GM23338 (cell line): ENCODE data around the gene CDK13. TPM values are rescaled to one million over a fixed set of nuclear protein-coding genes. Genes with fewer than 3 reads are reported as not detected.

ENCODE experiments used
- ATAC-seq: fragments of 200-7000 bp; cut with Tn5 transposase; 3 replicates; pipeline ENCODE4 v1.9.1; 2020
- DNase-seq: peaks from one replicate; pipeline ENCODE4 v3.0.0-alpha.2; 2015; ENCODE audit warnings: low spot score
- H2AFZ ChIP-seq: fragments of 200-600 bp; sonication (generic); 2 replicates; pipeline ENCODE4 v1.8.0; 2016; ENCODE audit warnings: antibody characterized with exemption, mild to moderate bottlenecking, moderate library complexity
- H3F3A ChIP-seq: fragments of 200-600 bp; sonication (generic); replicated peaks from 2 replicates; pipeline ENCODE4 v1.8.0; 2017; ENCODE audit warnings: antibody characterized with exemption, mixed run types, low read depth
- H3K27ac ChIP-seq: fragments of 200-600 bp; sonication (generic); 2 replicates; pipeline ENCODE4 v1.6.1; 2016; ENCODE audit warnings: low read depth
- H3K27me3 ChIP-seq: fragments of 200-600 bp; sonication (generic); 2 replicates; pipeline ENCODE4 v1.8.0; 2016; ENCODE audit warnings: mild to moderate bottlenecking, mixed run types, moderate library complexity; ENCODE audit not compliant: insufficient read depth
- H3K36me3 ChIP-seq: fragments of 200-600 bp; sonication (generic); 2 replicates; pipeline ENCODE4 v1.8.0; 2016; ENCODE audit warnings: mild to moderate bottlenecking; ENCODE audit not compliant: insufficient read depth
- H3K4me1 ChIP-seq: fragments of 200-600 bp; sonication (generic); 2 replicates; pipeline ENCODE4 v1.8.0; 2016; ENCODE audit warnings: mild to moderate bottlenecking, moderate library complexity; ENCODE audit not compliant: insufficient read depth
- H3K4me2 ChIP-seq: fragments of 200-600 bp; sonication (generic); 2 replicates; pipeline ENCODE4 v1.7.1; 2017; ENCODE audit warnings: mixed run types
- H3K4me3 ChIP-seq: fragments of 200-600 bp; sonication (generic); 2 replicates; pipeline ENCODE4 v1.6.1; 2016; ENCODE audit warnings: mixed run types
- H3K79me2 ChIP-seq: fragments of 200-600 bp; sonication (generic); replicated peaks from 2 replicates; pipeline ENCODE4 v1.8.0; 2017; ENCODE audit warnings: mild to moderate bottlenecking; ENCODE audit not compliant: insufficient read depth
- H3K9me2 ChIP-seq: fragments of 200-600 bp; sonication (generic); 2 replicates; pipeline ENCODE4 v1.8.0; 2017; ENCODE audit not compliant: insufficient read depth
- H4K20me1 ChIP-seq: fragments of 200-600 bp; sonication (generic); replicated peaks from 2 replicates; pipeline ENCODE4 v1.8.0; 2017; ENCODE audit warnings: mild to moderate bottlenecking; ENCODE audit not compliant: insufficient read depth
- H3K27ac Mint-ChIP-seq: 2 replicates; pipeline ENCODE4 v1.8.0; 2020; ENCODE audit warnings: inconsistent platforms, mild to moderate bottlenecking, moderate library complexity, mixed read lengths
- H3K27me3 Mint-ChIP-seq: 3 replicates; pipeline ENCODE4 v1.8.0; 2022; ENCODE audit warnings: low read depth, mild to moderate bottlenecking, moderate library complexity, mixed read lengths, inconsistent platforms; ENCODE audit not compliant: insufficient read depth, poor library complexity
- H3K36me3 Mint-ChIP-seq: 3 replicates; pipeline ENCODE4 v1.8.0; 2021; ENCODE audit warnings: low read depth, mild to moderate bottlenecking, inconsistent platforms, moderate library complexity, mixed read lengths
- H3K4me1 Mint-ChIP-seq: 3 replicates; pipeline ENCODE4 v1.8.0; 2020; ENCODE audit warnings: mild to moderate bottlenecking, inconsistent platforms, mixed read lengths
- H3K4me3 Mint-ChIP-seq: 3 replicates; pipeline ENCODE4 v1.8.0; 2021; ENCODE audit warnings: moderate library complexity, mild to moderate bottlenecking, inconsistent platforms, mixed read lengths
- H3K9me3 Mint-ChIP-seq: 3 replicates; pipeline ENCODE4 v1.8.0; 2020; ENCODE audit warnings: moderate library complexity, mild to moderate bottlenecking, inconsistent platforms, mixed read lengths
- CTCF ChIP-seq, 2 experiments: fragments of 200-600 bp in 1 of 2; sonication (generic) in 1 of 2; conservative IDR thresholded peaks; 2 replicates each; pipeline versions ENCODE4 v1.5.1 to v1.6.1; 2016 to 2017; ENCODE audit warnings: antibody characterized with exemption in 2 of 2, low read depth in 2 of 2, mild to moderate bottlenecking in 2 of 2, moderate library complexity in 1 of 2
- ETS1 ChIP-seq: IDR thresholded peaks from 2 replicates; pipeline ENCODE4 v1.6.1; 2016; ENCODE audit warnings: antibody characterized with exemption
- EZH2 ChIP-seq: fragments of 200-600 bp; sonication (generic); IDR thresholded peaks from one replicate; pipeline ENCODE4 v1.8.0; 2017; ENCODE audit warnings: antibody characterized with exemption, mild to moderate bottlenecking, low read depth; ENCODE audit not compliant: unreplicated experiment
- EZH2phosphoT487 ChIP-seq: fragments of 200-600 bp; sonication (generic); IDR thresholded peaks from one replicate; pipeline ENCODE4 v1.8.1; 2018; ENCODE audit warnings: antibody characterized with exemption; ENCODE audit not compliant: unreplicated experiment
- JUNB ChIP-seq: IDR thresholded peaks from one replicate; pipeline ENCODE4 v1.6.1; 2016; ENCODE audit warnings: antibody characterized with exemption; ENCODE audit not compliant: unreplicated experiment
- NANOG ChIP-seq: IDR thresholded peaks from 2 replicates; pipeline ENCODE4 v1.6.1; 2016; ENCODE audit warnings: antibody characterized with exemption, borderline replicate concordance
- POLR2AphosphoS5 ChIP-seq: IDR thresholded peaks from 2 replicates; pipeline ENCODE4 v1.6.1; 2016; ENCODE audit warnings: antibody characterized with exemption, low read depth
- REST ChIP-seq: IDR thresholded peaks from one replicate; pipeline ENCODE4 v1.6.1; 2018; ENCODE audit warnings: antibody characterized with exemption; ENCODE audit not compliant: unreplicated experiment
- STAT1 ChIP-seq: IDR thresholded peaks from one replicate; pipeline ENCODE4 v1.6.1; 2016; ENCODE audit warnings: antibody characterized with exemption; ENCODE audit not compliant: unreplicated experiment
- ZNF114 ChIP-seq: fragments of 250-450 bp; sonication (Bioruptor Pico); IDR thresholded peaks from 2 replicates; pipeline ENCODE4 v1.5.0; 2020; ENCODE audit warnings: mild to moderate bottlenecking, moderate library complexity
- polyA plus RNA-seq: library from polyadenylated mRNA; unstranded; fragments of >200 nt; fragmentation: Nextera tagmentation; extraction: Ambion mirVana; gene quantifications from 2 replicates; pipeline ENCODE4 v1.2.1, GENCODE V29; 2016
- total RNA-seq: library from RNA; depleted of rRNA; stranded (reverse); fragments of >200 nt; shearing (Covaris generic); gene quantifications from 2 replicates; pipeline ENCODE4 v1.2.3, GENCODE V29; 2014

The CDK13 gene
- total and polyA plus RNA-seq, 2 experiments from 2014 or later, result 39.4 to 80.2 TPM

GRCh38 chr7:39946693-39947092, 3.4 kb upstream of the CDK13 start:
- Histone ChIP-seq H3K4me3 (no peak overlapping the region), H4K20me1 (peaks cover under 1% of the 10 kb centered on the region; the same call in 1 of the 2 replicates), H3K4me1 (no peaks in the 10 kb centered on the region), H3K4me2 (no peak overlapping the region), H3K27ac (no peak overlapping the region), H3K36me3 (no peaks in the 10 kb centered on the region), H3K9me2 (no peaks in the 10 kb centered on the region), H3K79me2 (peaks cover 2% of the 10 kb centered on the region), H3F3A (no peaks in the 10 kb centered on the region; the same call in 1 of the 2 replicates), H3K27me3 (no peaks in the 10 kb centered on the region), H2AFZ (peak overlapping the region; percentile 21; the same call in 1 of the 2 replicates)
- peaks cover 4% of the 10 kb centered on the region; the same call in 2 of the 3 replicates for H3K9me3 Mint-ChIP-seq
- H3K36me3 Mint-ChIP-seq, result peaks cover under 1% of the 10 kb centered on the region; the same call in 2 of the 3 replicates
- H3K27ac Mint-ChIP-seq, result no peak overlapping the region
- peaks cover 8% of the 10 kb centered on the region for H3K27me3 Mint-ChIP-seq
- no peak overlapping the region for H3K4me3 Mint-ChIP-seq
- DNase-seq (peak; percentile 63), ATAC-seq (no peak)
- no peak for TF ChIP-seq REST
- TF ChIP-seq POLR2AphosphoS5, result no peak
- TF ChIP-seq ETS1, result 0 out of 2 replicates have a peak, but pooled peaks have one; percentile 36
- peaks cover 5% of the 10 kb centered on the region; the same call in 1 of the 3 replicates for H3K4me1 Mint-ChIP-seq

- peak overlapping the region; percentile 80 for H3K4me3 ChIP-seq
- peaks cover 8% of the 10 kb centered on the region; the same call in 2 of the 3 replicates for H3K36me3 Mint-ChIP-seq
- no peak overlapping the region for H2AFZ ChIP-seq
- TF ChIP-seq EZH2phosphoT487 (no peak), POLR2AphosphoS5 (no peak), REST (no peak), ETS1 (no peak), JUNB (no peak), EZH2 (no peak), STAT1 (no peak), NANOG (no peak), ZNF114 (no peak), CTCF (conservative IDR thresholded peaks at IDR 0.05; ENCODE audit: low read depth in 2 of 2) (no peak)
These were observed 1.6 kb upstream of the CDK13 start for GRCh38 chr7:39948375-39948955.

More at GRCh38 chr7:39948375-39948955, 1.6 kb upstream of the CDK13 start:
- Histone ChIP-seq H3K27ac (peak overlapping the region; percentile 97), H3K79me2 (peaks cover 20% of the 10 kb centered on the region), H3K36me3 (no peaks in the 10 kb centered on the region), H3K4me2 (peak overlapping the region; percentile 82), H3K27me3 (no peaks in the 10 kb centered on the region), H3K4me1 (peaks cover 10% of the 10 kb centered on the region; the same call in 1 of the 2 replicates), H4K20me1 (peaks cover 18% of the 10 kb centered on the region), H3F3A (no peaks in the 10 kb centered on the region; the same call in 1 of the 2 replicates), H3K9me2 (no peaks in the 10 kb centered on the region)
- H3K27ac Mint-ChIP-seq, result peak overlapping the region; percentile 100
- peak overlapping the region; percentile 99 for H3K4me3 Mint-ChIP-seq
- DNase-seq (no peak), ATAC-seq (no peak)
- H3K27me3 Mint-ChIP-seq, result peaks cover 9% of the 10 kb centered on the region
- peaks cover 2% of the 10 kb centered on the region; the same call in 2 of the 3 replicates for H3K9me3 Mint-ChIP-seq
- peaks cover 9% of the 10 kb centered on the region for H3K4me1 Mint-ChIP-seq
